Liver (tissue), 9 donors: ENCODE data around the gene ZSWIM7. TPM values are rescaled to one million over a fixed set of nuclear protein-coding genes. Genes with fewer than 3 reads are reported as not detected.

Experiments
- DNase-seq: peaks from one replicate; pipeline ENCODE4 v3.0.0-alpha.2; 2017; ENCODE audit warnings: low spot score
- H3K27ac ChIP-seq, 2 donors: one replicate each; pipeline ENCODE4 v1.7.0; 2013; ENCODE audit warnings: inconsistent platforms in 2 of 2, low read length in 2 of 2, control low read depth in 1 of 2, low read depth in 1 of 2, mild to moderate bottlenecking in 1 of 2
- H3K27me3 ChIP-seq, 4 donors: one replicate each; pipeline versions ENCODE4 v1.6.1 to v1.7.0; 2013; ENCODE audit warnings: low read length in 3 of 4, inconsistent platforms in 1 of 4, mild to moderate bottlenecking in 1 of 4, moderate library complexity in 1 of 4; ENCODE audit not compliant: control insufficient read depth in 4 of 4, insufficient read depth in 4 of 4
- H3K36me3 ChIP-seq, 4 donors: one replicate each; pipeline versions ENCODE4 v1.6.1 to v1.7.0; 2013; ENCODE audit warnings: low read length in 3 of 4, mild to moderate bottlenecking in 3 of 4, low read depth in 1 of 4, moderate library complexity in 1 of 4; ENCODE audit not compliant: control insufficient read depth in 4 of 4, insufficient read depth in 3 of 4
- H3K4me1 ChIP-seq, 4 donors: one replicate each; pipeline versions ENCODE4 v1.6.1 to v1.7.0; 2013; ENCODE audit warnings: low read length in 3 of 4, mild to moderate bottlenecking in 3 of 4, moderate library complexity in 1 of 4; ENCODE audit not compliant: control insufficient read depth in 4 of 4, insufficient read depth in 4 of 4
- H3K4me3 ChIP-seq, 3 donors: one replicate each; pipeline versions ENCODE4 v1.6.1 to v1.7.0; 2013; ENCODE audit warnings: low read length in 3 of 3, control low read depth in 1 of 3, low read depth in 1 of 3, mild to moderate bottlenecking in 1 of 3
- H3K9ac ChIP-seq, 2 donors: one replicate each; pipeline ENCODE4 v1.7.0; 2013; ENCODE audit warnings: low read length in 2 of 2, mild to moderate bottlenecking in 2 of 2, moderate library complexity in 2 of 2, control low read depth in 1 of 2, low read depth in 1 of 2
- H3K9me3 ChIP-seq, 4 donors: one replicate each; pipeline versions ENCODE4 v1.6.1 to v1.7.0; 2013; ENCODE audit warnings: low read length in 3 of 4; ENCODE audit not compliant: control insufficient read depth in 4 of 4
- EGR1 ChIP-seq, 2 donors: IDR thresholded peaks; 2 replicates each; pipeline ENCODE4 v1.6.1; 2016 to 2018; ENCODE audit warnings: antibody characterized with exemption in 2 of 2, low read depth in 2 of 2
- FOXA1 ChIP-seq: IDR thresholded peaks from 2 replicates; pipeline ENCODE4 v1.6.1; 2016; ENCODE audit warnings: antibody characterized with exemption
- FOXA2 ChIP-seq: IDR thresholded peaks from 2 replicates; pipeline ENCODE4 v1.6.1; 2016; ENCODE audit warnings: antibody characterized with exemption
- GABPA ChIP-seq, 2 donors: IDR thresholded peaks in 1 of 2; conservative IDR thresholded peaks in 1 of 2; 2 replicates each; pipeline ENCODE4 v1.6.1; 2016; ENCODE audit warnings: antibody characterized with exemption in 2 of 2, mild to moderate bottlenecking in 1 of 2, moderate library complexity in 1 of 2
- HNF4A ChIP-seq, 2 donors: conservative IDR thresholded peaks; 2 replicates each; pipeline ENCODE4 v1.6.1; 2016; ENCODE audit warnings: antibody characterized with exemption in 2 of 2, mild to moderate bottlenecking in 2 of 2
- HNF4G ChIP-seq: IDR thresholded peaks from 2 replicates; pipeline ENCODE4 v1.6.1; 2016; ENCODE audit warnings: antibody characterized with exemption
- JUND ChIP-seq, 2 donors: IDR thresholded peaks; 2 replicates each; pipeline ENCODE4 v1.6.1; 2016; ENCODE audit warnings: antibody characterized with exemption in 2 of 2
- NR2F2 ChIP-seq: IDR thresholded peaks from 2 replicates; pipeline ENCODE4 v1.6.1; 2016; ENCODE audit warnings: antibody characterized with exemption
- RAD21 ChIP-seq, 2 donors: IDR thresholded peaks; 2 replicates each; pipeline ENCODE4 v1.6.1; 2016; ENCODE audit warnings: antibody characterized with exemption in 2 of 2, mild to moderate bottlenecking in 2 of 2
- SP1 ChIP-seq: IDR thresholded peaks from 2 replicates; pipeline ENCODE4 v1.6.1; 2018; ENCODE audit warnings: antibody characterized with exemption, mild to moderate bottlenecking
- TAF1 ChIP-seq: conservative IDR thresholded peaks from 2 replicates; pipeline ENCODE4 v1.6.1; 2016; ENCODE audit warnings: antibody characterized with exemption, mild to moderate bottlenecking
- YY1 ChIP-seq: IDR thresholded peaks from 2 replicates; pipeline ENCODE4 v1.6.1; 2016; ENCODE audit warnings: antibody characterized with exemption, mild to moderate bottlenecking
- WGBS: extraction: QIAGEN DNeasy Blood & Tissue Kit; methylation state at CpG from one replicate; pipeline ENCODE4 v1.1.7; 2013; 5-methylcytosine and 5-hydroxymethylcytosine counted together
- polyA plus RNA-seq, 2 donors: library from polyadenylated mRNA; stranded (reverse) in 1 of 2; unstranded in 1 of 2; fragments of 200-250 nt in 1 of 2; fragments of >200 nt in 1 of 2; fragmentation: Nextera tagmentation in 1 of 2; extraction: Ambion mirVana in 1 of 2; gene quantifications; one replicate each; pipeline versions ENCODE4 v1.2.1 to v1.2.3, GENCODE V29; 2013 to 2015
- total RNA-seq, 2 donors: library from RNA; depleted of rRNA; stranded (reverse); fragments of >200 nt; gene quantifications; one replicate each; pipeline ENCODE4 v1.2.3, GENCODE V29; 2014
- TF ChIP-seq, protein P1 (sequence below): IDR thresholded peaks from 2 replicates; pipeline ENCODE4 v1.6.1; 2016; ENCODE audit warnings: antibody characterized with exemption
- TF ChIP-seq, protein P2 (sequence below): fragments of 150-350 bp; IDR thresholded peaks from 2 replicates; pipeline ENCODE4 v1.5.1; 2017; ENCODE audit warnings: improper control_type of control experiment, low read depth, low read length; ENCODE audit not compliant: missing input control
- TF ChIP-seq, protein P3 (sequence below): IDR thresholded peaks from 2 replicates; pipeline ENCODE4 v1.6.1; 2016; ENCODE audit warnings: antibody characterized with exemption, mild to moderate bottlenecking
- TF ChIP-seq, protein P4 (sequence below): IDR thresholded peaks from 2 replicates; pipeline ENCODE4 v1.6.1; 2016; ENCODE audit warnings: antibody characterized with exemption
- TF ChIP-seq, protein P5 (sequence below): IDR thresholded peaks from 2 replicates; pipeline ENCODE4 v1.6.1; 2016; ENCODE audit warnings: antibody characterized with exemption
- donor health status: healthy.
- donor health status: healthy.
- donor health status: healthy.
- donor health status: healthy.
- donor health status: healthy.

Gene ZSWIM7
- total and polyA plus RNA-seq, 4 donors: 7.1 to 27.0 (median 13.8) TPM

DNA sequence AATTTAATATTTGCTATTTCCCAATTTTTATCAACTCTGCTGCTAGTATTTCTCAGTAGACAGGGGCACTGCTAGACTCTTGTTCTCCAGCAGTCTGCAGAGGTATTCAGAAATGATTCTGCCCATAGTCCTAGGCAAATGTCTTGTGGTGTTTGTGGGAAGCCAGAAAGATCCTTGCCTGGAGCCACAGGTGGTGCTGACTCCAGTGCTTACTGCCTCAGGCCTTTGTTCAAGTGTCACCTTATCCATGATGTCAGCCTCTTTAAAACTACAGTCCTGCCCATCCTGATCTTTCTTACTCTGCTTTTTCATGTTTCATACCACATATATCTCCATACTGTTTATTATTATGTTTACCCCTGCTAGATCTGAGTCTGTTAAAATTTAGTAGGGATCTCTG is 26.5 kb downstream of the ZSWIM7 start:
- H3K9ac ChIP-seq: no peak overlapping the region
- H3K4me3 ChIP-seq: no peak overlapping the region
- H3K27ac ChIP-seq: no peak overlapping the region
- peaks cover 2 to 18% (median 10%) of the 10 kb centered on the region in 4 donors for H3K36me3 ChIP-seq
- DNase-seq: no peak
- no peaks in the 10 kb centered on the region for H3K9me3 ChIP-seq
- TF ChIP-seq, protein P1, sequence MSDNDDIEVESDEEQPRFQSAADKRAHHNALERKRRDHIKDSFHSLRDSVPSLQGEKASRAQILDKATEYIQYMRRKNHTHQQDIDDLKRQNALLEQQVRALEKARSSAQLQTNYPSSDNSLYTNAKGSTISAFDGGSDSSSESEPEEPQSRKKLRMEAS: no peak
- no peak for TF ChIP-seq GABPA (IDR thresholded peaks at IDR 0.05 in 1 of 2, conservative IDR thresholded peaks at IDR 0.05 in 1 of 2)
- TF ChIP-seq EGR1 (IDR thresholded peaks at IDR 0.05; ENCODE audit: low read depth in 2 of 2): no peak
- no peak for TF ChIP-seq SP1
- no peak for TF ChIP-seq YY1
- TF ChIP-seq, protein P2, sequence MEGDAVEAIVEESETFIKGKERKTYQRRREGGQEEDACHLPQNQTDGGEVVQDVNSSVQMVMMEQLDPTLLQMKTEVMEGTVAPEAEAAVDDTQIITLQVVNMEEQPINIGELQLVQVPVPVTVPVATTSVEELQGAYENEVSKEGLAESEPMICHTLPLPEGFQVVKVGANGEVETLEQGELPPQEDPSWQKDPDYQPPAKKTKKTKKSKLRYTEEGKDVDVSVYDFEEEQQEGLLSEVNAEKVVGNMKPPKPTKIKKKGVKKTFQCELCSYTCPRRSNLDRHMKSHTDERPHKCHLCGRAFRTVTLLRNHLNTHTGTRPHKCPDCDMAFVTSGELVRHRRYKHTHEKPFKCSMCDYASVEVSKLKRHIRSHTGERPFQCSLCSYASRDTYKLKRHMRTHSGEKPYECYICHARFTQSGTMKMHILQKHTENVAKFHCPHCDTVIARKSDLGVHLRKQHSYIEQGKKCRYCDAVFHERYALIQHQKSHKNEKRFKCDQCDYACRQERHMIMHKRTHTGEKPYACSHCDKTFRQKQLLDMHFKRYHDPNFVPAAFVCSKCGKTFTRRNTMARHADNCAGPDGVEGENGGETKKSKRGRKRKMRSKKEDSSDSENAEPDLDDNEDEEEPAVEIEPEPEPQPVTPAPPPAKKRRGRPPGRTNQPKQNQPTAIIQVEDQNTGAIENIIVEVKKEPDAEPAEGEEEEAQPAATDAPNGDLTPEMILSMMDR: no peak
- no peak for TF ChIP-seq FOXA1
- no peak for TF ChIP-seq TAF1
- TF ChIP-seq, protein P3, sequence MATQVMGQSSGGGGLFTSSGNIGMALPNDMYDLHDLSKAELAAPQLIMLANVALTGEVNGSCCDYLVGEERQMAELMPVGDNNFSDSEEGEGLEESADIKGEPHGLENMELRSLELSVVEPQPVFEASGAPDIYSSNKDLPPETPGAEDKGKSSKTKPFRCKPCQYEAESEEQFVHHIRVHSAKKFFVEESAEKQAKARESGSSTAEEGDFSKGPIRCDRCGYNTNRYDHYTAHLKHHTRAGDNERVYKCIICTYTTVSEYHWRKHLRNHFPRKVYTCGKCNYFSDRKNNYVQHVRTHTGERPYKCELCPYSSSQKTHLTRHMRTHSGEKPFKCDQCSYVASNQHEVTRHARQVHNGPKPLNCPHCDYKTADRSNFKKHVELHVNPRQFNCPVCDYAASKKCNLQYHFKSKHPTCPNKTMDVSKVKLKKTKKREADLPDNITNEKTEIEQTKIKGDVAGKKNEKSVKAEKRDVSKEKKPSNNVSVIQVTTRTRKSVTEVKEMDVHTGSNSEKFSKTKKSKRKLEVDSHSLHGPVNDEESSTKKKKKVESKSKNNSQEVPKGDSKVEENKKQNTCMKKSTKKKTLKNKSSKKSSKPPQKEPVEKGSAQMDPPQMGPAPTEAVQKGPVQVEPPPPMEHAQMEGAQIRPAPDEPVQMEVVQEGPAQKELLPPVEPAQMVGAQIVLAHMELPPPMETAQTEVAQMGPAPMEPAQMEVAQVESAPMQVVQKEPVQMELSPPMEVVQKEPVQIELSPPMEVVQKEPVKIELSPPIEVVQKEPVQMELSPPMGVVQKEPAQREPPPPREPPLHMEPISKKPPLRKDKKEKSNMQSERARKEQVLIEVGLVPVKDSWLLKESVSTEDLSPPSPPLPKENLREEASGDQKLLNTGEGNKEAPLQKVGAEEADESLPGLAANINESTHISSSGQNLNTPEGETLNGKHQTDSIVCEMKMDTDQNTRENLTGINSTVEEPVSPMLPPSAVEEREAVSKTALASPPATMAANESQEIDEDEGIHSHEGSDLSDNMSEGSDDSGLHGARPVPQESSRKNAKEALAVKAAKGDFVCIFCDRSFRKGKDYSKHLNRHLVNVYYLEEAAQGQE: no peak
- TF ChIP-seq, protein P4, sequence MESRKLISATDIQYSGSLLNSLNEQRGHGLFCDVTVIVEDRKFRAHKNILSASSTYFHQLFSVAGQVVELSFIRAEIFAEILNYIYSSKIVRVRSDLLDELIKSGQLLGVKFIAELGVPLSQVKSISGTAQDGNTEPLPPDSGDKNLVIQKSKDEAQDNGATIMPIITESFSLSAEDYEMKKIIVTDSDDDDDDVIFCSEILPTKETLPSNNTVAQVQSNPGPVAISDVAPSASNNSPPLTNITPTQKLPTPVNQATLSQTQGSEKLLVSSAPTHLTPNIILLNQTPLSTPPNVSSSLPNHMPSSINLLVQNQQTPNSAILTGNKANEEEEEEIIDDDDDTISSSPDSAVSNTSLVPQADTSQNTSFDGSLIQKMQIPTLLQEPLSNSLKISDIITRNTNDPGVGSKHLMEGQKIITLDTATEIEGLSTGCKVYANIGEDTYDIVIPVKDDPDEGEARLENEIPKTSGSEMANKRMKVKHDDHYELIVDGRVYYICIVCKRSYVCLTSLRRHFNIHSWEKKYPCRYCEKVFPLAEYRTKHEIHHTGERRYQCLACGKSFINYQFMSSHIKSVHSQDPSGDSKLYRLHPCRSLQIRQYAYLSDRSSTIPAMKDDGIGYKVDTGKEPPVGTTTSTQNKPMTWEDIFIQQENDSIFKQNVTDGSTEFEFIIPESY: no peak
- TF ChIP-seq RAD21 (IDR thresholded peaks at IDR 0.05): no peak
- no peak for TF ChIP-seq HNF4G
- no peak for TF ChIP-seq FOXA2
- no peaks in the 10 kb centered on the region for H3K27me3 ChIP-seq
- H3K4me1 ChIP-seq: peaks cover 3 to 9% (median 6%) of the 10 kb centered on the region in 4 donors

DNA sequence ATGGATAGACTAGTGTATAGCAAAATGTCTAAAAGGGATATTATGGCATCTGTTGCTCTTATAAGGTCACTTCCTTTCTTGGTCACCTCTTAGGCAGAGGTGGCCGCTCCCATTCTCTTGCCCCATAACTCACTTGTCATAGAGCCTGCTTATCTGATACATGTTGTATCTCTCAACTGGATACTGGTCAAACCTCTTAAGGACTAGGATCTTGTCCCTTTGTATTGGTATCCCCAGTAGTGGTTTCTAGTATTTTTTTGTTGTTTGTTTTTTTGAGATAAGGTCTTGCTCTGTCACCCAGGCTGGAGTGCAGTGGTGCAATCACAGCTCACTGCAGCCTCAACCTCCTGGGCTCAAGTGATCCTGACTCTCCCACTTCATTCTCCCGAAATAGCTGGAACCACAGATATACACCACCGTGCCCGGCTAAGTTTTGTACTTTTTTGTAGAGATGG is 27.0 kb downstream of the ZSWIM7 start:
- H3K36me3 ChIP-seq: peaks cover 2 to 13% (median 7%) of the 10 kb centered on the region in 4 donors
- peaks cover 3 to 11% (median 9%) of the 10 kb centered on the region in 4 donors for H3K4me1 ChIP-seq
- no peaks in the 10 kb centered on the region for H3K27me3 ChIP-seq
- WGBS: 97% methylated on average over 4 of the region's 4 CpGs
- no peak overlapping the region for H3K27ac ChIP-seq
- no peak for DNase-seq
- H3K4me3 ChIP-seq: no peak overlapping the region
- H3K9ac ChIP-seq: no peak overlapping the region
- no peaks in the 10 kb centered on the region for H3K9me3 ChIP-seq
- TF ChIP-seq SP1: no peak
- no peak for TF ChIP-seq NR2F2
- no peak for TF ChIP-seq TAF1
- TF ChIP-seq HNF4A (conservative IDR thresholded peaks at IDR 0.05): no peak
- TF ChIP-seq, protein P5, sequence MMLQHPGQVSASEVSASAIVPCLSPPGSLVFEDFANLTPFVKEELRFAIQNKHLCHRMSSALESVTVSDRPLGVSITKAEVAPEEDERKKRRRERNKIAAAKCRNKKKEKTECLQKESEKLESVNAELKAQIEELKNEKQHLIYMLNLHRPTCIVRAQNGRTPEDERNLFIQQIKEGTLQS: no peak
- TF ChIP-seq, protein P4: no peak
- no peak for TF ChIP-seq FOXA1
- no peak for TF ChIP-seq JUND (IDR thresholded peaks at IDR 0.05)
- no peak for TF ChIP-seq FOXA2
- no peak for TF ChIP-seq EGR1 (IDR thresholded peaks at IDR 0.05; ENCODE audit: low read depth in 2 of 2)
- TF ChIP-seq, protein P1: no peak
- no peak for TF ChIP-seq RAD21 (IDR thresholded peaks at IDR 0.05)
- TF ChIP-seq, protein P3: no peak
- TF ChIP-seq GABPA (IDR thresholded peaks at IDR 0.05 in 1 of 2, conservative IDR thresholded peaks at IDR 0.05 in 1 of 2): no peak
